Measurements from ENCODE around the gene ELP2. TPM values are rescaled to one million over a fixed set of nuclear protein-coding genes. Genes with fewer than 3 reads are reported as not detected.
"Not testable (repeated sequence)": the region's sequence is repeated elsewhere in the genome, so short reads cannot be mapped to it uniquely, and the experiment has no call there.

The ELP2 gene
- polyA plus RNA-seq, 1 of the 3 experiments (the other 2 are of a cell fraction): 38.3 TPM

GRCh38 chr18:36092116-36092515 is 37.6 kb upstream of the ELP2 start:
- H3K36me3 ChIP-seq (replicated peaks in 1 of 2; ENCODE audit: control insufficient read depth in 1 of 2, insufficient read depth in 2 of 2, low read length in 1 of 2); H3K27me3 ChIP-seq (ENCODE audit: insufficient read depth); H3K4me1 ChIP-seq (ENCODE audit: control insufficient read depth in 1 of 2, insufficient read depth in 2 of 2, low read depth in 1 of 2, low read length in 1 of 2); H3F3A ChIP-seq (replicated peaks; ENCODE audit: insufficient read depth); H3K27ac ChIP-seq (ENCODE audit: low read depth in 2 of 2, low read length in 1 of 2); H3K9me2 ChIP-seq; H3K4me2 ChIP-seq; H3K4me3 ChIP-seq (ENCODE audit: low read depth in 2 of 2, low read length in 1 of 2); H3K9me3 ChIP-seq; H3K79me2 ChIP-seq (ENCODE audit: insufficient read depth); H3K9ac ChIP-seq; POLR2A ChIA-PET; H2AFZ ChIP-seq (ENCODE audit: low read depth); H4K20me1 ChIP-seq (ENCODE audit: insufficient read depth); DNase-seq; CTCF ChIA-PET: not testable (repeated sequence)
- 71% methylated on average over 4 of the region's 5 CpGs for WGBS (ENCODE audit: low lambda C conversion rate)

GRCh38 chr18:36094431-36094830 is 35.3 kb upstream of the ELP2 start:
- Histone ChIP-seq H3K27ac (ENCODE audit: low read depth in 2 of 2, low read length in 1 of 2) (no peak overlapping the region), H3K4me2 (no peak overlapping the region), H3F3A (replicated peaks; ENCODE audit: insufficient read depth) (no peaks in the 10 kb centered on the region), H2AFZ (ENCODE audit: low read depth) (no peak overlapping the region), H4K20me1 (ENCODE audit: insufficient read depth) (no peaks in the 10 kb centered on the region), H3K9me3 (no peaks in the 10 kb centered on the region), H3K4me3 (ENCODE audit: low read depth in 2 of 2, low read length in 1 of 2) (no peak overlapping the region), H3K36me3 (replicated peaks in 1 of 2; ENCODE audit: control insufficient read depth in 1 of 2, insufficient read depth in 2 of 2, low read length in 1 of 2) (no peaks in the 10 kb centered on the region), H3K9me2 (no peaks in the 10 kb centered on the region), H3K79me2 (ENCODE audit: insufficient read depth) (no peaks in the 10 kb centered on the region), H3K4me1 (ENCODE audit: control insufficient read depth in 1 of 2, insufficient read depth in 2 of 2, low read depth in 1 of 2, low read length in 1 of 2) (no peaks in the 10 kb centered on the region), H3K27me3 (ENCODE audit: insufficient read depth) (no peaks in the 10 kb centered on the region), H3K9ac (no peak overlapping the region)
- POLR2A ChIA-PET: no interaction called here
- 63% methylated on average over 3 of the region's 3 CpGs for WGBS (ENCODE audit: low lambda C conversion rate)
- no peak for DNase-seq
- CTCF ChIA-PET: interaction anchor here (0.8 to 7.7 kb wide), 5 partner anchors 9 to 715 kb away, joined by 4 to 136 read pairs (median 5); no protein-coding TSS in a partner anchor
- TF ChIP-seq ELF1 (IDR thresholded peaks at IDR 0.05) (no peak), CTCF (IDR thresholded peaks at IDR 0.05) (no peak), POLR2AphosphoS5 (IDR thresholded peaks at IDR 0.05; ENCODE audit: low read depth, low read length) (no peak), TEAD4 (IDR thresholded peaks at IDR 0.05; ENCODE audit: borderline replicate concordance, insufficient read depth) (no peak), YY1 (IDR thresholded peaks at IDR 0.05; ENCODE audit: low read depth) (no peak), PBX3 (IDR thresholded peaks at IDR 0.05) (no peak), GATA2 (CRISPR knock-in tag; IDR thresholded peaks at IDR 0.05) (no peak), USF2 (IDR thresholded peaks at IDR 0.05; ENCODE audit: borderline replicate concordance, low read depth, low read length) (no peak), JUND (IDR thresholded peaks at IDR 0.05) (no peak), RAD21 (IDR thresholded peaks at IDR 0.05; ENCODE audit: low read length) (no peak), RCOR1 (IDR thresholded peaks at IDR 0.05; ENCODE audit: low read length) (no peak)
- TF ChIP-seq, protein P1, sequence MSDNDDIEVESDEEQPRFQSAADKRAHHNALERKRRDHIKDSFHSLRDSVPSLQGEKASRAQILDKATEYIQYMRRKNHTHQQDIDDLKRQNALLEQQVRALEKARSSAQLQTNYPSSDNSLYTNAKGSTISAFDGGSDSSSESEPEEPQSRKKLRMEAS (IDR thresholded peaks at IDR 0.05; ENCODE audit: low read depth): no peak
